Uterus (tissue), 2 donors: Measurements from ENCODE around the gene ZNF154.

Source experiments
- POLR2A ChIP-seq, 2 donors: fragments of 450-650 bp; IDR thresholded peaks; one replicate each; pipeline ENCODE4 v1.6.1; 2016; ENCODE audit warnings: antibody characterized with exemption in 2 of 2, mild to moderate bottlenecking in 1 of 2, moderate library complexity in 1 of 2
- TF ChIP-seq, protein P1 (sequence below), 4 experiments: fragments of 200-600 bp in 2 of 4; fragments of 450-650 bp in 2 of 4; sonication (generic) in 2 of 4; IDR thresholded peaks; one replicate each; pipeline ENCODE4 v1.5.1; 2016 to 2019; ENCODE audit warnings: antibody characterized with exemption in 4 of 4, mild to moderate bottlenecking in 2 of 4, moderate library complexity in 1 of 4

GRCh38 chr19:57708641-57709361 is at the start of gene ZNF154:
- TF ChIP-seq, protein P1, sequence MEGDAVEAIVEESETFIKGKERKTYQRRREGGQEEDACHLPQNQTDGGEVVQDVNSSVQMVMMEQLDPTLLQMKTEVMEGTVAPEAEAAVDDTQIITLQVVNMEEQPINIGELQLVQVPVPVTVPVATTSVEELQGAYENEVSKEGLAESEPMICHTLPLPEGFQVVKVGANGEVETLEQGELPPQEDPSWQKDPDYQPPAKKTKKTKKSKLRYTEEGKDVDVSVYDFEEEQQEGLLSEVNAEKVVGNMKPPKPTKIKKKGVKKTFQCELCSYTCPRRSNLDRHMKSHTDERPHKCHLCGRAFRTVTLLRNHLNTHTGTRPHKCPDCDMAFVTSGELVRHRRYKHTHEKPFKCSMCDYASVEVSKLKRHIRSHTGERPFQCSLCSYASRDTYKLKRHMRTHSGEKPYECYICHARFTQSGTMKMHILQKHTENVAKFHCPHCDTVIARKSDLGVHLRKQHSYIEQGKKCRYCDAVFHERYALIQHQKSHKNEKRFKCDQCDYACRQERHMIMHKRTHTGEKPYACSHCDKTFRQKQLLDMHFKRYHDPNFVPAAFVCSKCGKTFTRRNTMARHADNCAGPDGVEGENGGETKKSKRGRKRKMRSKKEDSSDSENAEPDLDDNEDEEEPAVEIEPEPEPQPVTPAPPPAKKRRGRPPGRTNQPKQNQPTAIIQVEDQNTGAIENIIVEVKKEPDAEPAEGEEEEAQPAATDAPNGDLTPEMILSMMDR (IDR thresholded peaks at IDR 0.05) = no peak
- TF ChIP-seq POLR2A (IDR thresholded peaks at IDR 0.05) = no peak
